GM19239 (cell line): ENCODE measurements around the gene ADGRL3.
"Not testable (repeated sequence)": the region's sequence is repeated elsewhere in the genome, so short reads cannot be mapped to it uniquely, and the experiment has no call there.

ENCODE experiments used
- DNase-seq: peaks from one replicate; pipeline ENCODE4 v3.0.0; 2011; ENCODE audit warnings: low spot score; ENCODE audit not compliant: insufficient read length
- FAIRE-seq: peaks from 2 replicates; lab custom pipeline; 2011; peaks lifted over from hg19 to GRCh38; lab: Jason Lieb, UNC

Gene ADGRL3

GRCh38 chr4:61762722-61763627 is 562.8 kb downstream of the ADGRL3 start:
- FAIRE-seq (no peak), DNase-seq (no peak)

GRCh38 chr4:61763682-61764081 is 563.6 kb downstream of the ADGRL3 start:
- FAIRE-seq (no peak), DNase-seq (no peak)

GRCh38 chr4:61764090-61764489 is 564.0 kb downstream of the ADGRL3 start:
- not testable (repeated sequence) for DNase-seq, FAIRE-seq

- FAIRE-seq, DNase-seq: not testable (repeated sequence)
Observed at GRCh38 chr4:61769444-61770167, 569.5 kb downstream of the ADGRL3 start.

GRCh38 chr4:61770456-61770855 is 570.3 kb downstream of the ADGRL3 start:
- DNase-seq (no peak), FAIRE-seq (no peak)

GRCh38 chr4:61771056-61771455 is 570.9 kb downstream of the ADGRL3 start:
- FAIRE-seq (no peak), DNase-seq (no peak)

- FAIRE-seq, result no peak
- no peak for DNase-seq
Observed at GRCh38 chr4:61772126-61772525, 572.0 kb downstream of the ADGRL3 start.

GRCh38 chr4:61773655-61774245 is 573.6 kb downstream of the ADGRL3 start:
- no peak for DNase-seq
- FAIRE-seq, result no peak

GRCh38 chr4:61782133-61782532 is 582.0 kb downstream of the ADGRL3 start:
- DNase-seq, result no peak
- FAIRE-seq, result no peak

GRCh38 chr4:61783050-61783449 is 582.9 kb downstream of the ADGRL3 start:
- DNase-seq (no peak), FAIRE-seq (no peak)

GRCh38 chr4:61785761-61786160 is 585.6 kb downstream of the ADGRL3 start:
- DNase-seq, result no peak
- no peak for FAIRE-seq

GRCh38 chr4:61786211-61786610 is 586.1 kb downstream of the ADGRL3 start:
- FAIRE-seq (no peak), DNase-seq (no peak)

- no peak for DNase-seq
- FAIRE-seq, result no peak
Observed at GRCh38 chr4:61795998-61796397, 595.9 kb downstream of the ADGRL3 start.

- no peak for DNase-seq
- no peak for FAIRE-seq
Observed at GRCh38 chr4:61799794-61800193, 599.7 kb downstream of the ADGRL3 start.

GRCh38 chr4:61805227-61805626 is 605.1 kb downstream of the ADGRL3 start:
- DNase-seq (no peak), FAIRE-seq (no peak)

GRCh38 chr4:61805979-61806378 is 605.9 kb downstream of the ADGRL3 start:
- FAIRE-seq, result no peak
- DNase-seq, result no peak

GRCh38 chr4:61812171-61812570 is 612.0 kb downstream of the ADGRL3 start:
- no peak for DNase-seq

GRCh38 chr4:61817071-61817470 is 616.9 kb downstream of the ADGRL3 start:
- FAIRE-seq (no peak), DNase-seq (no peak)

More at GRCh38 chr4:61812171-61812570, 612.0 kb downstream of the ADGRL3 start:
- no peak for FAIRE-seq

- no peak for DNase-seq
- no peak for FAIRE-seq
Observed at GRCh38 chr4:61820136-61820535, 620.0 kb downstream of the ADGRL3 start.

GRCh38 chr4:61824454-61824853 is 624.3 kb downstream of the ADGRL3 start:
- no peak for FAIRE-seq
- DNase-seq, result no peak

- DNase-seq, result no peak
Observed at GRCh38 chr4:61827907-61828391, 627.8 kb downstream of the ADGRL3 start.

More at GRCh38 chr4:61827907-61828391, 627.8 kb downstream of the ADGRL3 start:
- no peak for FAIRE-seq
